ENCODE data around the gene DNM1.
"Not testable (repeated sequence)": the region's sequence is repeated elsewhere in the genome, so short reads cannot be mapped to it uniquely, and the experiment has no call there.

The DNM1 gene

GRCh38 chr9:128216781-128217553 lies 13.8 kb downstream of the DNM1 start:
- Histone ChIP-seq H3K4me3 (no peak overlapping the region), H3K27me3 (ENCODE audit: low read depth) (no peaks in the 10 kb centered on the region), H3K9me3 (no peaks in the 10 kb centered on the region), H3K4me1 (no peaks in the 10 kb centered on the region), H3K36me3 (replicated peaks) (peaks cover 15% of the 10 kb centered on the region)
- no peak for DNase-seq (ENCODE audit: low spot score in 2 of 2)
- in situ Hi-C loops (cut with MboI; ENCODE audit: low sequenced_read_pairs) = no loop called here

GRCh38 chr9:128218172-128218517 lies 15.0 kb downstream of the DNM1 start:
- H3K4me3 ChIP-seq = no peak overlapping the region
- in situ Hi-C loops (cut with MboI; ENCODE audit: low sequenced_read_pairs) = no loop called here
- H3K27me3 ChIP-seq (ENCODE audit: low read depth) = no peaks in the 10 kb centered on the region
- no peaks in the 10 kb centered on the region for H3K9me3 ChIP-seq
- peaks cover 22% of the 10 kb centered on the region for H3K36me3 ChIP-seq (replicated peaks)
- H3K4me1 ChIP-seq = no peaks in the 10 kb centered on the region
- no peak for DNase-seq (ENCODE audit: low spot score in 2 of 2)

- Histone ChIP-seq H3K4me3 (no peak overlapping the region), H3K27me3 (ENCODE audit: low read depth) (no peaks in the 10 kb centered on the region), H3K36me3 (replicated peaks) (peaks cover 26% of the 10 kb centered on the region), H3K9me3 (no peaks in the 10 kb centered on the region), H3K4me1 (no peaks in the 10 kb centered on the region)
- in situ Hi-C loops (cut with MboI; ENCODE audit: low sequenced_read_pairs) = no loop called here
- DNase-seq (ENCODE audit: low spot score in 2 of 2) = peak; percentile 41 to 86
Measured at GRCh38 chr9:128218518-128219389, 15.6 kb downstream of the DNM1 start.

- in situ Hi-C loops (cut with MboI; ENCODE audit: low sequenced_read_pairs) = no loop called here
- Histone ChIP-seq H3K27me3 (ENCODE audit: low read depth) (no peaks in the 10 kb centered on the region), H3K4me3 (no peak overlapping the region), H3K4me1 (no peaks in the 10 kb centered on the region), H3K9me3 (no peaks in the 10 kb centered on the region), H3K36me3 (replicated peaks) (peaks cover 26% of the 10 kb centered on the region; the same call in 1 of the 2 replicates)
- DNase-seq (ENCODE audit: low spot score in 2 of 2) = no peak
Measured at GRCh38 chr9:128219831-128220230, 16.7 kb downstream of the DNM1 start.

- H3K4me1 ChIP-seq = no peaks in the 10 kb centered on the region
- in situ Hi-C loops (cut with MboI; ENCODE audit: low sequenced_read_pairs) = no loop called here
- no peaks in the 10 kb centered on the region for H3K9me3 ChIP-seq
- H3K4me3 ChIP-seq = no peak overlapping the region
- no peaks in the 10 kb centered on the region for H3K27me3 ChIP-seq (ENCODE audit: low read depth)
- peaks cover 26% of the 10 kb centered on the region; the same call in 1 of the 2 replicates for H3K36me3 ChIP-seq (replicated peaks)
- no peak for DNase-seq (ENCODE audit: low spot score in 2 of 2)
Measured at GRCh38 chr9:128222026-128222425, 18.8 kb downstream of the DNM1 start.

GRCh38 chr9:128222880-128223670 lies 19.9 kb downstream of the DNM1 start:
- Histone ChIP-seq H3K36me3 (replicated peaks) (peaks cover 26% of the 10 kb centered on the region; the same call in 1 of the 2 replicates), H3K27me3 (ENCODE audit: low read depth) (no peaks in the 10 kb centered on the region), H3K4me3 (no peak overlapping the region), H3K9me3 (no peaks in the 10 kb centered on the region), H3K4me1 (no peaks in the 10 kb centered on the region)
- in situ Hi-C loops (cut with MboI; ENCODE audit: low sequenced_read_pairs) = no loop called here
- no peak for DNase-seq (ENCODE audit: low spot score in 2 of 2)

GRCh38 chr9:128224877-128225276 lies 21.7 kb downstream of the DNM1 start:
- no peaks in the 10 kb centered on the region for H3K27me3 ChIP-seq (ENCODE audit: low read depth)
- in situ Hi-C loops (cut with MboI; ENCODE audit: low sequenced_read_pairs) = no loop called here
- H3K4me1 ChIP-seq = no peaks in the 10 kb centered on the region
- no peak overlapping the region for H3K4me3 ChIP-seq
- H3K9me3 ChIP-seq = no peaks in the 10 kb centered on the region
- peaks cover 18% of the 10 kb centered on the region; the same call in 1 of the 2 replicates for H3K36me3 ChIP-seq (replicated peaks)
- no peak for DNase-seq (ENCODE audit: low spot score in 2 of 2)

- Histone ChIP-seq H3K4me3 (no peak overlapping the region), H3K27me3 (ENCODE audit: low read depth) (no peaks in the 10 kb centered on the region), H3K9me3 (no peaks in the 10 kb centered on the region), H3K36me3 (replicated peaks) (peaks cover 15% of the 10 kb centered on the region; the same call in 1 of the 2 replicates), H3K4me1 (no peaks in the 10 kb centered on the region)
- in situ Hi-C loops (cut with MboI; ENCODE audit: low sequenced_read_pairs) = no loop called here
- no peak for DNase-seq (ENCODE audit: low spot score in 2 of 2)
Measured at GRCh38 chr9:128225770-128226411, 22.7 kb downstream of the DNM1 start.

GRCh38 chr9:128226412-128226801 lies 23.2 kb downstream of the DNM1 start:
- in situ Hi-C loops (cut with MboI; ENCODE audit: low sequenced_read_pairs) = no loop called here
- DNase-seq (ENCODE audit: low spot score in 2 of 2) = no peak
- Histone ChIP-seq H3K4me3 (no peak overlapping the region), H3K4me1 (no peaks in the 10 kb centered on the region), H3K9me3 (no peaks in the 10 kb centered on the region), H3K36me3 (replicated peaks) (peaks cover 11% of the 10 kb centered on the region; the same call in 1 of the 2 replicates), H3K27me3 (ENCODE audit: low read depth) (no peaks in the 10 kb centered on the region)

- H3K27me3 ChIP-seq (ENCODE audit: low read depth); H3K4me3 ChIP-seq; in situ Hi-C loops (cut with MboI; ENCODE audit: low sequenced_read_pairs); H3K9me3 ChIP-seq; H3K36me3 ChIP-seq (replicated peaks); H3K4me1 ChIP-seq; DNase-seq (ENCODE audit: low spot score in 2 of 2): not testable (repeated sequence)
Measured at GRCh38 chr9:128230897-128231296, 27.7 kb downstream of the DNM1 start.

- Histone ChIP-seq H3K36me3 (replicated peaks) (no peaks in the 10 kb centered on the region; the same call in 1 of the 2 replicates), H3K27me3 (ENCODE audit: low read depth) (no peaks in the 10 kb centered on the region), H3K9me3 (no peaks in the 10 kb centered on the region), H3K4me1 (no peaks in the 10 kb centered on the region), H3K4me3 (no peak overlapping the region)
- in situ Hi-C loops (cut with MboI; ENCODE audit: low sequenced_read_pairs) = no loop called here
- no peak for DNase-seq (ENCODE audit: low spot score in 2 of 2)
Measured at GRCh38 chr9:128231638-128232527, 28.7 kb downstream of the DNM1 start.

GRCh38 chr9:128232528-128233428 lies 29.6 kb downstream of the DNM1 start:
- in situ Hi-C loops (cut with MboI; ENCODE audit: low sequenced_read_pairs) = no loop called here

More at GRCh38 chr9:128232528-128233428, 29.6 kb downstream of the DNM1 start:
- DNase-seq (ENCODE audit: low spot score in 2 of 2) = no peak
- Histone ChIP-seq H3K36me3 (replicated peaks) (no peaks in the 10 kb centered on the region; the same call in 1 of the 2 replicates), H3K9me3 (no peaks in the 10 kb centered on the region), H3K27me3 (ENCODE audit: low read depth) (no peaks in the 10 kb centered on the region), H3K4me3 (no peak overlapping the region), H3K4me1 (no peaks in the 10 kb centered on the region)

All from HAP-1 (cell line).